GM12872 (cell line): Measurements from ENCODE around the gene ANKK1.

Experiments used
- TF ChIP-seq, protein P1 (sequence below): IDR thresholded peaks from 3 replicates; pipeline ENCODE4 v1.5.1; 2011; ENCODE audit warnings: low read depth, mild to moderate bottlenecking, low read length, moderate library complexity; ENCODE audit not compliant: insufficient read depth

The ANKK1 gene

DNA sequence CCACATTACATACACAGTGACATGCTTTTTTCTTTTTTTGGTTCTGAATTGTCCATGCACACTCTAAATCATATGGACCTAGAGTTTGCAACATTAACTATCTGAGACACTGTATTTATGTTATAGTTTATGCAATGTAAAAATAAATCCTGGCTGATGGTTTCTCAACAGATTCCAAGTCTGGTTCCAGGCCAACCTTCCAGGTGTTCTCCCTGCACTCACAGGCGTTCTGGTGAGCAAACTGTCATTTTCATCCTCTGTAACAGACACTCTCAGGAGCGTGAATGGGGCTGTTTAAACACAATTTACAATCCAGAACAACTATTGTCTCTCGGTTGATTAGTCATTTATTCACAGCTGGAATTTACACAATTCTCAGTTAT, 36.5 kb upstream of the ANKK1 start:
- TF ChIP-seq, protein P1, sequence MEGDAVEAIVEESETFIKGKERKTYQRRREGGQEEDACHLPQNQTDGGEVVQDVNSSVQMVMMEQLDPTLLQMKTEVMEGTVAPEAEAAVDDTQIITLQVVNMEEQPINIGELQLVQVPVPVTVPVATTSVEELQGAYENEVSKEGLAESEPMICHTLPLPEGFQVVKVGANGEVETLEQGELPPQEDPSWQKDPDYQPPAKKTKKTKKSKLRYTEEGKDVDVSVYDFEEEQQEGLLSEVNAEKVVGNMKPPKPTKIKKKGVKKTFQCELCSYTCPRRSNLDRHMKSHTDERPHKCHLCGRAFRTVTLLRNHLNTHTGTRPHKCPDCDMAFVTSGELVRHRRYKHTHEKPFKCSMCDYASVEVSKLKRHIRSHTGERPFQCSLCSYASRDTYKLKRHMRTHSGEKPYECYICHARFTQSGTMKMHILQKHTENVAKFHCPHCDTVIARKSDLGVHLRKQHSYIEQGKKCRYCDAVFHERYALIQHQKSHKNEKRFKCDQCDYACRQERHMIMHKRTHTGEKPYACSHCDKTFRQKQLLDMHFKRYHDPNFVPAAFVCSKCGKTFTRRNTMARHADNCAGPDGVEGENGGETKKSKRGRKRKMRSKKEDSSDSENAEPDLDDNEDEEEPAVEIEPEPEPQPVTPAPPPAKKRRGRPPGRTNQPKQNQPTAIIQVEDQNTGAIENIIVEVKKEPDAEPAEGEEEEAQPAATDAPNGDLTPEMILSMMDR: no peak

DNA sequence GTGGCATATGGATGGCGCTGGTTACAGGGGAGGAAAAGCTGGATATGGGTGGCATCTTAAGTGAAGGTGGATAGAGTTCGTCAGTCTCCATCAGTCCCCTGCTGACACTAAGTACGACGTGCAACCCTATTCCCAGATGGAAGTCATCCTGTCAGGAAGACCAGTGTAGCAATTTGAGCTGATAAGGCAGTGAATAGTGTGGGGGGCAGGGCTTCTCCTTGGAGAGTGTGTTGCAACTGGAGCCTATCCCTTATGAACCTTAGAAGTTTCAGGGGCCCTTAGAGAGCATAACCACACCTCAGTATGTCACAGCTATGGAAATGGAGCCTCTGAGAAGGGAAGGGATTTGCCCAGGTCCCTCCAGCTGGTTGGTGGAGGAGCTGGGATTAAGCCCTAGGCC, 36.1 kb upstream of the ANKK1 start:
- TF ChIP-seq, protein P1: no peak

DNA sequence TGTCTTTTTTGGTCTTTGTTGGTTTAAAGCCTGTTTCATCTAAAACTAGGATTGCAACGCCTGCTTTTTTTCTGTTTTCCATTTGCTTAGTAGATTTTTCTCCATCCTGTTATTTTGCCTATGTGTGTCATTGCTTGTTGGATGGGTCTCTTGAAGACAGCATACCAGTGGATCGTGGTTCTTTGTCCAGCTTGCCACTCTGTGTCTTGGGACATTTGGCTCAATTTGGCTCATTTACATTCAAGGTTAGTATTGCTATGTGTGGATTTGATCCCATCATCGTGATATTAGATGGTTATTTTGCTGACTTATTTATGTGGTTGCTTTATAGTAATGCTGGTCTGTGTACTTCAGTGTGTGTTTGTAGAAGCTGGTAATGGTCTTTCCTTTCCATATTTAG, 31.4 kb upstream of the ANKK1 start:
- TF ChIP-seq, protein P1: no peak

DNA sequence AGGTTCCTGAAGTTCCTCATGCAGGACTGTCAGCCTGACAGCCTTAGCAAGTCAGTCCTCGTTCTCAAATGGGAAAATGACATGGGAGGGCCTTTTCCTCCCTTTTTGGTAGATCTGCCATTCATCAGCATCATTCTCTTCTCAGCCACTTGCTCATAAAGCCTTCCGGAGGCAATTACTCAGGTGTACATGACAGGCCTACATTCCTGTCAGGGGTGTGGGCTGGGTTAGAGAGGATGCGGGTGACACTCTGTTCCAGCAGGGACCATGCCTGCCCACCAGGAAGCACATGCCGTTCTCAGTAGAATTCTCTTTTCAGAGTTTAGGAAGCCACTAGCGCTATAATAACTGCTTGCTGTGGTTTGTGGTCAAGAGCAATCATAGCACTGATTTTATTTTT, 24.2 kb upstream of the ANKK1 start:
- TF ChIP-seq, protein P1: no peak

DNA sequence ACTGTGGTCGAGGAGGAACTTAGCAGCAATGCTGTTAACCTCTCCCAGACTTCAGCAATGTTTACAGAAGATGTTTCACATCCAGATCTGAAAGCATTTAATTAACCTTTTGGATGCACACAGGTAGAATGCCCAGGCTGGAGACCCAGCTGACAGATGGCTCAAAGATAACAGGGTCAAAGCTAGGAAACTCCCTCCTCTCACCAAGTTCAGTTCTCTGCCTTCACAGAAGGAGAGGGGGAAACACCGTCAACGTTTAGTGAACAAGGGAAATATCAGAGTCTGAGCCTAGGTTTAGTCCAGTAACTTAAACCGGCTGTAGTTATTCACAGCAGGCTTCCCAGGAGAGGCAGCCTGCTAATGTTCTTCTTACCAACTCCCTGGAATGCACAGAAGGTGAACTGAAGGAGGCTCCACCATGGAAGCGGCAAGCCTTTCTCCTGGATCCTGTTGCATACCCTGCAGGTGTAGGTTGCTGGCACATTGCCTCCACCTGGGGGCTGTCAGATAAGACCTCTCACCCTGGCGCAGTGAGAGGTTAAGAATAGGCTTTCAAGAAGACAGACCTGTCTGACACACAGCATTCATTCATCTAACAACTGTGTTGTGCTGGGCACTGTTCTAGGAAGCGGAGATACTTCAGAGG, 23.5 kb upstream of the ANKK1 start:
- TF ChIP-seq, protein P1: no peak

DNA sequence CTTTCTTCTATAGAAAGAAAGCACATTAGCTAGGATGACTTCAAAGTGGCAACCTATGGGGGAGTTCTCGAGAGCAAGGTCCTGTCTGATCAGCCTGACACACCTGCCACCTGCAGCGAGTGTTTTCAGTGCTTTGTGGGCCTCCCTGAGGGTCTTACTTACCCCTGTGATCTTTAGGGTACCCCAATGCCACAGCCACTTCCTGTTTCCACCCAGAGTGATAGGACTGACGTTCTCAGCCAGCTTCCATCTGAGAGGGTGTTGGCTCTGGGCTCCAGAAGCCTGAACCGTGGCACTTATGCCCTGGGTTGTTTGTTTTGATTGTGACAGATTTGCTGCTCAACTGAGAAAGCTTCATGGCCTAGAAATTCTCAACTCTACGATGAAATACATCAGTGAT, 21.7 kb upstream of the ANKK1 start:
- TF ChIP-seq, protein P1: no peak

DNA sequence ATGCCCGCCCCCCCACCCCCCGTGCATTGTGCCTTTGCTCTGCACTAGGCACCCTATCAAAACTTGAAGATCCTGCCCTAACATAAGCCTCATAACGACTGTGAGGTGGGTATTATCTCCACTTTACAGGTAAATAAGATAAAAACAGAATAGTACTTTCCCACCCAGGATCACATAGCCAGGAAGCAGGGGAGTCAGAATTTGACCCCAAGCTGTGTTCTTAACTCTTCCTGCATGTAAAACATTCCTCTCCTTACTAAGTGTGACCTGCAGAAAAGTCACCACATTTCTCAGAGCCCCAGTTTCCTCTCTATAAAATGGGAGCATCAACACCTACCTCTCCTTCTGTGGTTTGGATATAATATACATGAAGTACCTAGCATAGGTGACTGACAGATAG, 18.2 kb upstream of the ANKK1 start:
- TF ChIP-seq, protein P1: no peak
